K562 (cell line): ENCODE results near the gene NEU3. TPM values are rescaled to one million over a fixed set of nuclear protein-coding genes. Genes with fewer than 3 reads are reported as not detected.

ENCODE experiments used
- ARID2 ChIP-seq: fragments of 450-650 bp; IDR thresholded peaks from 2 replicates; pipeline ENCODE4 v1.6.1; 2017; ENCODE audit warnings: antibody characterized with exemption, mild to moderate bottlenecking
- CBX8 ChIP-seq: fragments of 200-600 bp; sonication (generic); IDR thresholded peaks from 2 replicates; pipeline ENCODE4 v1.6.1; 2012; ENCODE audit warnings: borderline replicate concordance, mixed run types, low read depth, mild to moderate bottlenecking, moderate library complexity, mixed read lengths, low read length, control low read depth, inconsistent platforms; ENCODE audit not compliant: poor library complexity, severe bottlenecking; ENCODE audit errors: extremely low read depth
- CHD1 ChIP-seq: fragments of 200-600 bp; sonication (generic); IDR thresholded peaks from one replicate; pipeline ENCODE4 v1.6.1; 2012; ENCODE audit warnings: mild to moderate bottlenecking, moderate library complexity, low read length, inconsistent platforms
- COPS2 ChIP-seq: fragments of 450-650 bp; conservative IDR thresholded peaks from 2 replicates; pipeline ENCODE4 v1.6.1; 2016; ENCODE audit warnings: mild to moderate bottlenecking, moderate library complexity
- ELF1 ChIP-seq: fragments of 200-800 bp; sonication (Bioruptor generic); IDR thresholded peaks from 2 replicates; pipeline ENCODE4 v1.6.1; 2016; ENCODE audit warnings: missing genetic modification characterization, missing compliant biosample characterization
- ERF ChIP-seq: fragments of 450-650 bp; formaldehyde crosslinking; IDR thresholded peaks from 2 replicates; pipeline ENCODE4 v1.4.0; 2020; ENCODE audit warnings: mild to moderate bottlenecking, mixed read lengths
- FOXA3 ChIP-seq, 2 experiments: fragments of 450-650 bp in 1 of 2; sonication (generic) in 1 of 2; formaldehyde crosslinking; IDR thresholded peaks in 1 of 2; conservative IDR thresholded peaks in 1 of 2; 2 replicates each; pipeline versions ENCODE4 v1.4.0 to v1.8.0; 2020 to 2022; ENCODE audit warnings: mild to moderate bottlenecking in 2 of 2, missing genetic modification reagents in 1 of 2
- HDAC2 ChIP-seq: fragments of 450-650 bp; IDR thresholded peaks from 2 replicates; pipeline ENCODE4 v1.6.1; 2016; ENCODE audit warnings: mild to moderate bottlenecking
- HSF4 ChIP-seq: fragments of 250-450 bp; sonication (Bioruptor Pico); IDR thresholded peaks from 2 replicates; pipeline ENCODE4 v2.1.2; 2022; ENCODE audit warnings: mild to moderate bottlenecking, moderate library complexity, borderline replicate concordance
- KLF16 ChIP-seq: IDR thresholded peaks from 2 replicates; pipeline ENCODE4 v1.6.1; 2016; ENCODE audit warnings: antibody characterized with exemption
- L3MBTL2 ChIP-seq: fragments of 450-650 bp; IDR thresholded peaks from 2 replicates; pipeline ENCODE4 v1.6.1; 2016; ENCODE audit warnings: mild to moderate bottlenecking, moderate library complexity
- LEF1 ChIP-seq: fragments of 450-650 bp; IDR thresholded peaks from 2 replicates; pipeline ENCODE4 v1.6.1; 2016; ENCODE audit warnings: mild to moderate bottlenecking
- NONO ChIP-seq, 2 experiments: fragments of 200-400 bp in 1 of 2; fragments of 450-650 bp in 1 of 2; formaldehyde crosslinking in 1 of 2; IDR thresholded peaks; 2 replicates each; pipeline ENCODE4 v1.6.1; 2017; ENCODE audit warnings: low read depth in 2 of 2, mild to moderate bottlenecking in 2 of 2, moderate library complexity in 2 of 2, low read length in 1 of 2
- PCBP1 ChIP-seq: fragments of 200-400 bp; formaldehyde crosslinking; IDR thresholded peaks from 2 replicates; pipeline ENCODE4 v1.6.1; 2018; ENCODE audit warnings: mild to moderate bottlenecking, low read depth, low read length; ENCODE audit not compliant: poor library complexity, severe bottlenecking
- POLR3A ChIP-seq: IDR thresholded peaks from 2 replicates; pipeline ENCODE4 v1.6.1; 2011; ENCODE audit warnings: borderline replicate concordance, mild to moderate bottlenecking, moderate library complexity; ENCODE audit not compliant: insufficient read length, insufficient read depth; ENCODE audit errors: extremely low read depth
- SMARCA4 ChIP-seq: fragments of 450-650 bp; IDR thresholded peaks from 2 replicates; pipeline ENCODE4 v1.6.1; 2016
- SRSF1 ChIP-seq: fragments of 200-400 bp; formaldehyde crosslinking; IDR thresholded peaks from 2 replicates; pipeline ENCODE4 v1.6.1; 2017; ENCODE audit warnings: mild to moderate bottlenecking, low read depth, low read length, moderate library complexity
- STAG1 ChIP-seq: sonication (generic); formaldehyde crosslinking; IDR thresholded peaks from 2 replicates; pipeline ENCODE4 v1.5.0; 2020; ENCODE audit warnings: missing genetic modification reagents, borderline replicate concordance
- TOE1 ChIP-seq, 2 experiments: fragments of 450-650 bp in 1 of 2; sonication (generic) in 1 of 2; formaldehyde crosslinking in 1 of 2; IDR thresholded peaks; 2 replicates each; pipeline versions ENCODE4 v1.7.1 to v1.8.0; 2016 to 2022; ENCODE audit warnings: borderline replicate concordance in 2 of 2, mild to moderate bottlenecking in 2 of 2, antibody characterized with exemption in 1 of 2, inconsistent platforms in 1 of 2, low read depth in 1 of 2, missing genetic modification reagents in 1 of 2, moderate library complexity in 1 of 2
- XRCC4 ChIP-seq: IDR thresholded peaks from one replicate; pipeline ENCODE4 v1.6.1; 2011; ENCODE audit not compliant: insufficient read depth, insufficient read length; ENCODE audit errors: extremely low read depth
- ZHX1 ChIP-seq: fragments of 150-350 bp; conservative IDR thresholded peaks from 2 replicates; pipeline ENCODE4 v1.6.1; 2014; ENCODE audit warnings: low read length
- ZNF449 ChIP-seq: fragments of 250-450 bp; sonication (Bioruptor Pico); IDR thresholded peaks from 2 replicates; pipeline ENCODE4 v1.8.0; 2022; ENCODE audit warnings: moderate library complexity, mild to moderate bottlenecking, inconsistent platforms
- ZNF57 ChIP-seq: fragments of 450-650 bp; formaldehyde crosslinking; IDR thresholded peaks from 2 replicates; pipeline ENCODE4 v1.4.0; 2020; ENCODE audit warnings: mild to moderate bottlenecking, moderate library complexity
- ZNF668 ChIP-seq: fragments of 250-450 bp; sonication (Bioruptor Pico); IDR thresholded peaks from 2 replicates; pipeline ENCODE4 v1.8.0; 2022; ENCODE audit warnings: mild to moderate bottlenecking, inconsistent platforms
- ZNF830 ChIP-seq: fragments of 250-450 bp; sonication (Bioruptor Pico); IDR thresholded peaks from 2 replicates; pipeline ENCODE4 v1.5.0; 2021; ENCODE audit warnings: mild to moderate bottlenecking
- polyA plus RNA-seq, 8 experiments: library from polyadenylated mRNA; depleted of rRNA in 4 of 8; stranded (reverse) in 5 of 8; unstranded in 3 of 8; fragments of >200 nt; fragmentation: Nextera tagmentation in 2 of 8; fragmentation: Illumina TruSeq in 1 of 8; extraction: Ambion mirVana in 2 of 8; extraction: Trizol in 1 of 8; gene quantifications; 2 replicates each; pipeline versions ENCODE4 v1.2.1 to v1.2.3, GENCODE V29; 2011 to 2014; ENCODE audit warnings: inconsistent platforms in 1 of 8, missing spikeins in 1 of 8
- total RNA-seq, 7 experiments: library from RNA; depleted of rRNA in 6 of 7; stranded (reverse); fragments of >200 nt in 6 of 7; fragmentation: Illumina TruSeq in 2 of 7; extraction: Trizol in 2 of 7; gene quantifications; 2 replicates each; pipeline versions ENCODE4 v1.2.1 to v1.2.3, GENCODE V29; 2011 to 2021; ENCODE audit warnings: low replicate concordance in 1 of 7

NEU3 gene
- total and polyA plus RNA-seq, 9 of the 15 experiments (the other 6 are each of a cell fraction or from before 2014, with no cell fraction given), result 6.2 to 41.3 (median 31.1) TPM

GRCh38 chr11:75029836-75030631 is 41.3 kb downstream of the NEU3 start (continued):
- TF ChIP-seq CHD1, result no peak
- TF ChIP-seq SMARCA4, result 0 out of 2 replicates have a peak, but pooled peaks have one; percentile 17
- no peak for TF ChIP-seq CBX8
- no peak for TF ChIP-seq POLR3A
- no peak for TF ChIP-seq STAG1 (CRISPR knock-in tag)
- no peak for TF ChIP-seq FOXA3 (CRISPR knock-in tag; conservative IDR thresholded peaks at IDR 0.05 in 1 of 2, IDR thresholded peaks at IDR 0.05 in 1 of 2)
- TF ChIP-seq ZNF830 (CRISPR knock-in tag), result no peak
- no peak for TF ChIP-seq NONO (IDR thresholded peaks at IDR 0.05; ENCODE audit: low read depth in 2 of 2, low read length in 1 of 2)
- TF ChIP-seq ERF (CRISPR knock-in tag), result no peak
- no peak for TF ChIP-seq SRSF1
- TF ChIP-seq ZNF449 (CRISPR knock-in tag), result no peak
- TF ChIP-seq ZHX1, result no peak
- no peak for TF ChIP-seq XRCC4
- no peak for TF ChIP-seq HSF4 (CRISPR knock-in tag)
- no peak; the same call in 1 of the 2 replicates for TF ChIP-seq KLF16
- no peak for TF ChIP-seq ZNF57 (CRISPR knock-in tag)
- TF ChIP-seq LEF1, result no peak
- TF ChIP-seq L3MBTL2, result peak; percentile 34
- TF ChIP-seq HDAC2, result no peak
- TF ChIP-seq ZNF668 (CRISPR knock-in tag), result no peak
- TF ChIP-seq COPS2, result no peak
- TF ChIP-seq PCBP1, result no peak
- no peak for TF ChIP-seq ELF1 (tag)
- TF ChIP-seq TOE1 (IDR thresholded peaks at IDR 0.05; ENCODE audit: borderline replicate concordance), result no peak
- TF ChIP-seq TOE1 (CRISPR knock-in tag; IDR thresholded peaks at IDR 0.05; ENCODE audit: borderline replicate concordance, low read depth), result no peak
- TF ChIP-seq ARID2, result no peak
